Mammary epithelial cell (primary cell): ENCODE results near the gene CASP1.

Experiments used
- CTCF ChIP-seq, 2 donors: IDR thresholded peaks in 1 of 2; conservative IDR thresholded peaks in 1 of 2; 2 replicates each; pipeline ENCODE4 v1.5.1; 2011 to 2012; ENCODE audit warnings: inconsistent platforms in 2 of 2, low read length in 2 of 2, mild to moderate bottlenecking in 2 of 2, control low read depth in 1 of 2, low read depth in 1 of 2; ENCODE audit not compliant: insufficient read depth in 1 of 2; ENCODE audit errors: extremely low read depth in 1 of 2
- EZH2 ChIP-seq: IDR thresholded peaks from 2 replicates; pipeline ENCODE4 v1.6.1; 2012; ENCODE audit warnings: low read length, inconsistent platforms, borderline replicate concordance

DNA sequence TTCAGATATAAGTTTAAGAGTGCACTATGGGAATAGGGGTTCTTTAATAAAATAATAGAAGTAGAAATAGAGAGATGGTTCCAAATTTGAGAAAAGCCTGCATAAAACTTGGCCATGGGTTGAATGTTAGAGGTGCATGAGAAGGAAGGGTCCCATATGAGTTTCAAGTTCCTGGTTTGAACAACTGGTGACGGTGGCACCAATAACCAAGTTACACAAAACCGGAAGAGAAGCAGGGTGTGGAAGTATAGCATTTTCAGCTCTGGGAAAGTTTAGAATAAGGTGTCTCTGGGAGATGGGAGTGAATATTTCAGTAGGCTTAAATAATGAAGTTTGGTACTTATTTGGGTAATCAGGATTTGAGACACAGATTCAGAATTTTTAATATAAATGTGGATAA is 2.4 kb downstream of the CASP1 start:
- TF ChIP-seq CTCF (conservative IDR thresholded peaks at IDR 0.05 in 1 of 2, IDR thresholded peaks at IDR 0.05 in 1 of 2; ENCODE audit: extremely low read depth in 1 of 2, insufficient read depth in 1 of 2, low read depth in 1 of 2, low read length in 2 of 2) (no peak), EZH2 (no peak)
